ENCODE results near the gene HEBP2.

DNA sequence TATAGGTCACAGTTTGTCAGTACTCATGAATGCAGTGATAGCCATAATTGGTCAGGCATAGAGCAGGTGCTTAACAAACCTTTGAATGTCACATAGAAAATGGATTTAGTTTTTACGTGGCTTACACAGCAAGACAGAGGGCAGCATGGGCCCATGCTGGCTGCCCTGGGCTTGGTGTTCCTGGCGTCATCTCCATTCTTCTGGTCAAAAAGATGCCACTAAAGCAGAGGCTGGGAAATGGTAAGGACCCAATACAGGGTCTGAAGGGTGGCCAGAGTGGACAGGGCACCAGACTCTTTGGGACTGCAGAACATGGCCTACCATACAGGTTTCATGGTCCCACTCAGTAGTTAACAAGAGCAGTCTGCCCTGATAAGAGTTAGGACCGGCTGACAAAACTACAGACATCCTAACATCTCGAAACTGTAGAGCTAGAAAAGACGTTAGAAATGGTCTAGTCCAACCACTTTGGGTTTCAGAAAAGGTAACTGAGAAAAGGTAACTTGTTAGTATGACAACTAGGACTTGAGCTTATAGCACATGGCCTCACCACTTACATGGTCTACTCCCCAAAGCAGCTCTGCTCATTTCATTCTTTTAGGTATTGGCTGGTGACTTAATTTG, 22.6 kb downstream of the HEBP2 start:
- TF ChIP-seq, protein P1, sequence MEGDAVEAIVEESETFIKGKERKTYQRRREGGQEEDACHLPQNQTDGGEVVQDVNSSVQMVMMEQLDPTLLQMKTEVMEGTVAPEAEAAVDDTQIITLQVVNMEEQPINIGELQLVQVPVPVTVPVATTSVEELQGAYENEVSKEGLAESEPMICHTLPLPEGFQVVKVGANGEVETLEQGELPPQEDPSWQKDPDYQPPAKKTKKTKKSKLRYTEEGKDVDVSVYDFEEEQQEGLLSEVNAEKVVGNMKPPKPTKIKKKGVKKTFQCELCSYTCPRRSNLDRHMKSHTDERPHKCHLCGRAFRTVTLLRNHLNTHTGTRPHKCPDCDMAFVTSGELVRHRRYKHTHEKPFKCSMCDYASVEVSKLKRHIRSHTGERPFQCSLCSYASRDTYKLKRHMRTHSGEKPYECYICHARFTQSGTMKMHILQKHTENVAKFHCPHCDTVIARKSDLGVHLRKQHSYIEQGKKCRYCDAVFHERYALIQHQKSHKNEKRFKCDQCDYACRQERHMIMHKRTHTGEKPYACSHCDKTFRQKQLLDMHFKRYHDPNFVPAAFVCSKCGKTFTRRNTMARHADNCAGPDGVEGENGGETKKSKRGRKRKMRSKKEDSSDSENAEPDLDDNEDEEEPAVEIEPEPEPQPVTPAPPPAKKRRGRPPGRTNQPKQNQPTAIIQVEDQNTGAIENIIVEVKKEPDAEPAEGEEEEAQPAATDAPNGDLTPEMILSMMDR (IDR thresholded peaks at IDR 0.05) = no peak
- TF ChIP-seq POLR2A (IDR thresholded peaks at IDR 0.05) = no peak

All from right lobe of liver (tissue), 4 donors.